Skin epidermis (tissue), 12 donors: ENCODE data around the gene IL31RA.
A peak's percentile ranks its signal among the peaks of the same experiment; 100 is the strongest.

ENCODE experiments used
- H3K27ac ChIP-seq, 21 experiments: fragments of 200-600 bp; sonication (generic) in 11 of 21; one replicate each; pipeline ENCODE4 v1.5.0; 2020; ENCODE audit warnings: mild to moderate bottlenecking in 3 of 21, inconsistent platforms in 2 of 21, moderate library complexity in 2 of 21
- H3K4me3 ChIP-seq, 7 experiments: fragments of 200-600 bp; sonication (generic) in 2 of 7; one replicate each; pipeline ENCODE4 v1.5.0; 2020; ENCODE audit warnings: inconsistent platforms in 2 of 7, mild to moderate bottlenecking in 2 of 7, moderate library complexity in 1 of 7

Gene IL31RA

DNA sequence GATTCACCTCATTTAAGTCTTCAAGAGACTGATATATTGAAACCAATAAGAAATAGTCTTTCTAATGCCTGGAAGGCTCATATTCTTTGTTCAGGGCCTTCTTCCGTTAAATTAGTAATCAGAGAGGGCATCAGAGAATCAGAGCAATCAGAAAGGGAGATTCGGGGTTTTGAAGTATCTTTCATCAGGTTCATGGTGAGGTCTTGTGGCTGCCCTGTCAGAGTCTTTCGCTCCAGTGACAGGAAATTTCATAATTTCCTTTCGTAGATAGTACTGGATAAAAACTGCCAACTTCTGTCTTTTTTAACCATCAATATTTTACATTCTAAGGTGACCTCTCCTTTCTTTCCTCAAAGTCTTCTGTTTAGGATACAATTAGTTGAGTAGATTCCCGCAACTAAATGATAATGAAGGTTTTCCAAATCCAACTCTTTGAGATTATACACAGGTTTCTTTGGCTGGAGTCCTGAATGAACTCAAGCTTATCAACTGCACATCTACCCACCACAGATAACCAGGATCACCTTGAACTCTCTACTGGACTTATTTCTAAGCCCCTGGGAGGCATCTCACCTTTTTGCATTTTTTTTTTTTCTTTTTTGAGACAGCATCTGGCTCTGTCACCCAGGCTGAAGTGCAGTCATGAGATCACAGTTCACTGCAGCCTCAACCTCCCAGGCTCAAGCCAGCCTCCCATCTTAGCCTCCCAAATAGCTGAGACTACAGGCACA lies 5.5 kb downstream of the IL31RA start:
- no peak overlapping the region for H3K27ac ChIP-seq
- H3K4me3 ChIP-seq = no peak overlapping the region

GRCh38 chr5:55857247-55857640 lies 6.1 kb downstream of the IL31RA start:
- H3K4me3 ChIP-seq = no peak overlapping the region

GRCh38 chr5:55858104-55858503 lies 6.9 kb downstream of the IL31RA start:
- no peak overlapping the region for H3K4me3 ChIP-seq

More at GRCh38 chr5:55857247-55857640, 6.1 kb downstream of the IL31RA start:
- H3K27ac ChIP-seq = peak overlapping the region in 1 of 21 experiments; percentile 5

DNA sequence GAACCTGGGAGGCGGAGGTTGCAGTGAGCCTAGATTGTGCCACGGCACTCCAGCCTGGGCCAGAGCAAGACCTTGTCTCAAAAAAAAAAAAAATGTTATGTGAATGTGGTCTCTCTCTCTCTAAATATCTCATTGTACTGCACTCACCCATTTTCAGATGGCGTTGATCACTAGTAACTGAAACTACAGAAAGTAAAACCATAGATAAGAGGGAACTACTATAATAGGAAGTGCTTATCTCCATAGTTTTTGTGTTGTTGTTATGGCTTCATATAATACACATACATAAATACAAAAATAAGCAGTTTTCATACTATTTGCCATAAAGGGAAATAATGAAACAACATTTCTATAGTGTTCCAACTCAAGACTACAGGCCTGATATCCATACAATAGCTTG lies 9.1 kb downstream of the IL31RA start:
- no peak overlapping the region for H3K4me3 ChIP-seq
- no peak overlapping the region for H3K27ac ChIP-seq

More at GRCh38 chr5:55858104-55858503, 6.9 kb downstream of the IL31RA start:
- H3K27ac ChIP-seq = no peak overlapping the region

DNA sequence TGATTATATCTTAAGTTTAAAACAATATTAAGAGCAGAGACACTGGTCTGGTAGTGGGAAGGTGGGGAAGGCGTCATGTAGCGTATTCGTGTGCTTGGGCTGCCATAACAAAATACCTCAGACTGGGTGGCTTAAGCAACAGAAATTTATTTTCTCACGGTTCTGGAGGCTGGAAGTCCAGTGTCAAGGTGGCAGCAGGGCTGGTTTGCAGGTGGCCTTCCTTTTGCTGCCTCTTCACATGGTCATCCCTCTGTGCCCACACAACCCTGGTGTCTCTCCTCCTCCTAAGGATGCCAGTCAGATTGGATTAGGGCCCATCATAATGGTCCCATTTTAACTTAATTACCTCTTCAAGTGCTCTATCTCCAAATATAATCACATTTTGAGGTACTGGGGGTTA lies 9.6 kb downstream of the IL31RA start:
- Histone ChIP-seq H3K4me3 (no peak overlapping the region), H3K27ac (no peak overlapping the region)

DNA sequence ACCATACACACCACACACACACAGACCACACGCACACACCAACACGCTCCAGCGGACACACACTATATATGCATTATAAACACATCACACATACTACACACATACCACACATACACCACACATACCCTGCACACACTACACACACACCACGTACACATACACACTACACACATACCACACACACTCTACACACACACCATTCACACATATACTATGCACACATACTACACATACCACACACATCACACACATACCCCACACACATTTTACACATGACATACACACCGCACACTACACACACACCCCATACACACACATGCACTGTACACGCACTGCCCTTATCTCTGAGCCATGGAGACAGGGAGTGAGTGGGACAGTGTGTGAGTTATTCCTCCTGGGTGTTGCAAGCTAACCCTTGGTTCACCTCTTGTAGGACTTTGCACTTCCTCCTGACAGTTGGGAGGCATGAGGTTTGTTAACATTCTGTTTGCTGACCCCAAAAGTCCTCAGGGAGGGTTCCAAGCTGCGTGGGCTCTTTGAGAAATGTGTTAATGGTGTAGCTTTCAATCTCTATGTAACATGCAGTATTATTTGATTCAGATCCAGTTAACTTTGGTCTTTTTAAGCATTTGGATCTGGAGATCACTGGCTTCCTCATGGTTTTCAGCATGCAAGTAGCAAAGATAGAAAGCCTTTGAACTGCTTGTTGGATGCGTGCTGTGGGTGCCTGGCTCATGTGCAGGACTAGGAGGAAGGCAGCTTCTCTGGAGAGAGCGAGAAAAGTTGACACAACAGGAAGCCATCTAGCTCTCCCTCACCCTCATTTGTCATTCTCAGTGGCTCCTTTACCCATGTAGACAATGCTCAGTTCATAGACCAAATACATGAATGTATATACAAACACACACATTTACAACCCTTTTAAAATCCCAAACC lies 13.7 kb downstream of the IL31RA start:
- Histone ChIP-seq H3K27ac (no peak overlapping the region), H3K4me3 (no peak overlapping the region)

- Histone ChIP-seq H3K27ac (no peak overlapping the region), H3K4me3 (no peak overlapping the region)
These were observed 14.7 kb downstream of the IL31RA start for GRCh38 chr5:55865831-55866230.

DNA sequence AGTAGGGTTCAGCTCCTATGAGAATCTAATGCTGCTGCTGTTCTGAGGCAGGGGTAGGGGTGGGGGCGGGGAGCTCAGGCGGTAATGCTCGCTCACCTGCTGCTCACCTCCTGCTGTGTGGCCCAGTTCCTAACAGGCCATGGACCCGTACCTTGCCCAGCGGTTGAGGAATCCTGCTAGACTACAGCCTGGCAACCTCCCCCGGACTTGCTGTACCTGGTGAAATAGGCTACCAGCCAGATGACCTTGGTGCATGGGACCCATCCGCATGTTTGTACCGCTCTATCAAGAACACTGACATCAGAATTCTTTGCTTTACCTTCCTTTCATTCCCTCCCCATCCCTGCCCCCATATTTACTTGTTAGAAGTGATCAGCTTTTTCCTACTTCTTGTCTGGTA lies 15.3 kb downstream of the IL31RA start:
- Histone ChIP-seq H3K4me3 (no peak overlapping the region), H3K27ac (no peak overlapping the region)

DNA sequence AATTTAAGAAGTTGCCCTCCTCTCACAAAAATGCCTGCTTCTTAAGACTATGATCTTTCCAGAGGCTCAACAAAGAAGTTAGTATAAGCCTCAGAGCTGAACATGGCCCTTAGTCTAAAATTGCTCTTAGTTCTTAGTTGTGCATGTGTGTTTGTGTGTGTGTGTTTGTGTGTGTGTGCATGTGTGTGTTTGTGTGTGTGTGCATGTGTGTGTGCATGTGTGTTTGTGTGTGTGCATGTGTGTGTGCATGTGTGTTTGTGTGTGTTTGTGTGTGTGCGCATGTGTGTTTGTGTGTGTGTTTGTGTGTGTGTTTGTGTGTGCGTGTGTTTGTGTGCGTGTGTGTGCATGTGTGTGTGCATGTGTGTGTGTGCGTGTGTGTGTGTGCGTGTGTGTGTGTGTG lies 15.8 kb downstream of the IL31RA start:
- Histone ChIP-seq H3K27ac (no peak overlapping the region), H3K4me3 (no peak overlapping the region)

DNA sequence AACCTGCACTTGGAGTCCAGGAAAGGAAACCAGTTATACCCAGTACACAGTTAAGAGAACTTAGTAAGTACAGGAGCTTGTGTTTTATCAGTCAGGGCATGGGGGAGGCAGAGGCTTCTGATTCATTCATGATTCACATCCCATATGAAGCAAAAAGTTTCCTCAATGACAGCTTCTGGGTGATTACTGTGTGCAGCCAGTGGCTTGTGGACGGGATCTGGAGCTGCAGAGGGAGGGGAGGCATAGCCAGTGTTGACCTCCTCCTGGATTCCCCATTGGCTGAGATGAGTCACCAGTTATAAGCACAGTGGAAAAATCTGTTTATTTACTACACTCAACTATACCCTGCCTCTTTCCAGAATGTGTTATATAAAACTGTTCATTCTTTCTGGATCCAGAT lies 17.7 kb downstream of the IL31RA start:
- peak overlapping the region in 1 of 21 experiments; percentile 15 for H3K27ac ChIP-seq
- no peak overlapping the region for H3K4me3 ChIP-seq

- no peak overlapping the region for H3K4me3 ChIP-seq
- no peak overlapping the region for H3K27ac ChIP-seq
These were observed 18.7 kb downstream of the IL31RA start for GRCh38 chr5:55869847-55870246.

DNA sequence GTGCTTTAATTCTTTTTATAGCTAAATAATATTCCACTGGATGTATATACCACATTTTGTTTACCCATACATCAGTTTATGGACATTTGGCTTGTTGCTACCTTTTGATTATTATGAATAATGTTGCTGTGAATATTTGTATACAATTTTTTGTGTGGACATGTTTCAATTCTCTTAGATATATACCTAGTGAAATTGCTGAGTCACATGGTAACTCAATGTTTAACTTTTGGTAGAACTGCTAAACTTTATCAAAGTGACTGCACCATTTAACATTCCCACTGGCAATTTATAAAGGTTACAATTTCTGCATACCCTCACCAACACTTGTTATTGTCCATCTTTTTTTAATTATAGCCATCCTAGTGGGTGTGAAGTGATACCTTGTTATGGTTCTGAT lies 22.1 kb downstream of the IL31RA start:
- H3K27ac ChIP-seq = no peak overlapping the region
- H3K4me3 ChIP-seq = no peak overlapping the region

GRCh38 chr5:55877655-55878054 lies 26.5 kb downstream of the IL31RA start:
- Histone ChIP-seq H3K27ac (no peak overlapping the region), H3K4me3 (no peak overlapping the region)

DNA sequence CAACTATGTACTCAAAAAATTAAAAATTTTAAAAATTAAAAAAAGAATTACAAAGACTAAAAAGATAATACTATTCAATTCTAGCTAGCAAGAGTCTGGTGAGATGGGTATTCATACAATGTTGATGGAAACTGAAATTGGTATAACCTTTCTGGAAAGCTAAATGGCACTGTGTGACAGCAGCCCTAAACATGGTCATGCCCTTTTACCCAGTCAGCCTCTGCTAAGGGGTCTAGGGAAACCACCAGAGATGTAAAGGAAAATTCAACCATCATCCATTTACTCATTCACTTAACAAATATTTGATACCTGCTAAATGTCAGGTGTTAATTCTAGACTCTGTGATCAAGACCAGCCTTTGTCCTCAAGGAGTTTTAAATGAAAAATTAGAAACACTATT lies 29.3 kb downstream of the IL31RA start:
- H3K4me3 ChIP-seq = no peak overlapping the region

GRCh38 chr5:55885359-55885758 lies 34.2 kb downstream of the IL31RA start:
- Histone ChIP-seq H3K27ac (no peak overlapping the region), H3K4me3 (no peak overlapping the region)

More for the DNA sequence above, 29.3 kb downstream of the IL31RA start:
- no peak overlapping the region for H3K27ac ChIP-seq

GRCh38 chr5:55888205-55888604 lies 37.0 kb downstream of the IL31RA start:
- no peak overlapping the region for H3K4me3 ChIP-seq
- no peak overlapping the region for H3K27ac ChIP-seq

- Histone ChIP-seq H3K4me3 (no peak overlapping the region), H3K27ac (no peak overlapping the region)
These were observed 41.3 kb downstream of the IL31RA start for GRCh38 chr5:55892479-55892878.

GRCh38 chr5:55894135-55894534 lies 43.0 kb downstream of the IL31RA start:
- Histone ChIP-seq H3K27ac (no peak overlapping the region), H3K4me3 (no peak overlapping the region)

- H3K27ac ChIP-seq = no peak overlapping the region
- H3K4me3 ChIP-seq = no peak overlapping the region
These were observed 44.2 kb downstream of the IL31RA start for GRCh38 chr5:55895346-55895745.

DNA sequence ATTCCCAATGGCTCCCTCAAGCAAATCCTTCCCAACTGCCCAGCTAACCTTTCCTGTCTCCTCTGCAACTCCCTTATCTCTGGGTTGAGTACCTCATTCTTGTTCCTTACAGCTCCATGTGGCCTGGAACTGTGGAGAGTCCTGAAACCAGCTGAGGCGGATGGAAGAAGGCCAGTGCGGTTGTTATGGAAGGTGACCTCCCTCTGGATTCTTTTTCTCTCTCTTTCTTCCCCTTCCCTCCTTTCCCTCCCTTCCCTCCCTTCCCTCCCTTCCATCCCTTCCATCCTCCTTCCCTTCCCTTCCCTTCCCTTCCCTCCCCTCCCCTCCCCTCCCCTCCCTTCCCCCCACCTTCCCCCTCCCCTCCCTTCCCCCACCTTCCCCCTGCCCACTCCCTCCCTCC lies 45.1 kb downstream of the IL31RA start:
- H3K27ac ChIP-seq = no peak overlapping the region

DNA sequence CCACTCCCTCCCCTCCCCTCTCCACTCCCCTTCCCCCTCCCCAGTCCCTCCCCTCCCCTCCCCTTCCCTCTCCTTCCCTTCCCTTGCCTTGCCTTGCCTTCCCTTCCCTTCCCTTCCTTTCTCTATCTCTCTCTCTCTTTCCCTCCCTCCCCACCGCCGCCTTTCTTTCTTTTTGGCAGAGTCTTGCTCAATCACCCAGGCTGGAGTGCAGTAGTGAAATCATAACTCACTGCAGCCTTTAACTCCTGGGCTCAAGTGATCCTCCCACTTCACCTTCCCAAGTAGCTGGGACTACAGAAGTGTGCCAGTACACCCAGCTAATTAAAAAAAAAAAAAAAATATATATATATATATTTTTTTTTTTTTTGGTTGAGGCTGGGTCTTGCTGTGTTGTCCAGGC lies 45.5 kb downstream of the IL31RA start:
- Histone ChIP-seq H3K4me3 (no peak overlapping the region), H3K27ac (no peak overlapping the region)

More for the DNA sequence above, 45.1 kb downstream of the IL31RA start:
- no peak overlapping the region for H3K4me3 ChIP-seq
